22Rv1 (cell line): ENCODE data around the gene EFNA2.

Source experiments
- CTCF ChIP-seq: fragments of 450-650 bp; IDR thresholded peaks from 2 replicates; pipeline ENCODE4 v1.5.1; 2017; ENCODE audit warnings: mild to moderate bottlenecking
- ZFX ChIP-seq: fragments of 450-650 bp; IDR thresholded peaks from 2 replicates; pipeline ENCODE4 v1.6.1; 2017; ENCODE audit warnings: antibody characterized with exemption, borderline replicate concordance

GRCh38 chr19:1298235-1298634 is 12.6 kb downstream of the EFNA2 start:
- TF ChIP-seq CTCF (no peak), ZFX (no peak)
